SHP77 (cell line): ENCODE results near the gene TECR.
"Not testable (repeated sequence)": the region's sequence is repeated elsewhere in the genome, so short reads cannot be mapped to it uniquely, and the experiment has no call there.

Source experiments
- DNase-seq, 2 experiments: peaks; one replicate each; lab custom pipeline; 2025; lab: John Stamatoyannopoulos, UW

The TECR gene

GRCh38 chr19:14589433-14589832 lies 60.0 kb downstream of the TECR start:
- DNase-seq: not testable (repeated sequence)

GRCh38 chr19:14595558-14595957 lies 66.2 kb downstream of the TECR start:
- no peak for DNase-seq

GRCh38 chr19:14599548-14600147 lies 70.3 kb downstream of the TECR start:
- no peak for DNase-seq

GRCh38 chr19:14603990-14604387 lies 74.6 kb downstream of the TECR start:
- no peak for DNase-seq

- no peak for DNase-seq
Measured at GRCh38 chr19:14606627-14607026, 77.2 kb downstream of the TECR start.

GRCh38 chr19:14611051-14611450 lies 81.7 kb downstream of the TECR start:
- no peak for DNase-seq

GRCh38 chr19:14612242-14612641 lies 82.8 kb downstream of the TECR start:
- DNase-seq: not testable (repeated sequence)

- DNase-seq: no peak
Measured at GRCh38 chr19:14612657-14613056, 83.3 kb downstream of the TECR start.

GRCh38 chr19:14613399-14614098 lies 84.2 kb downstream of the TECR start:
- not testable (repeated sequence) for DNase-seq

- no peak for DNase-seq
Measured at GRCh38 chr19:14614099-14614412, 84.7 kb downstream of the TECR start.
